ENCODE data around the gene ARGFX. TPM values are rescaled to one million over a fixed set of nuclear protein-coding genes. Genes with fewer than 3 reads are reported as not detected.
"Not testable (repeated sequence)": the region's sequence is repeated elsewhere in the genome, so short reads cannot be mapped to it uniquely, and the experiment has no call there.

The ARGFX gene
- total RNA-seq, 1 donor from 2014 or later, result not detected

- intact Hi-C loops (cut with micrococcal nuclease), result no loop called here
Observed at GRCh38 chr3:121598564-121598963, 30.8 kb downstream of the ARGFX start.

GRCh38 chr3:121599900-121600299 lies 32.2 kb downstream of the ARGFX start:
- intact Hi-C loops (cut with micrococcal nuclease), result not testable (repeated sequence)

GRCh38 chr3:121601212-121601812 lies 33.6 kb downstream of the ARGFX start:
- intact Hi-C loops (cut with micrococcal nuclease), result no loop called here

GRCh38 chr3:121604759-121605158 lies 37.0 kb downstream of the ARGFX start:
- intact Hi-C loops (cut with micrococcal nuclease), result no loop called here

GRCh38 chr3:121606106-121606505 lies 38.4 kb downstream of the ARGFX start:
- intact Hi-C loops (cut with micrococcal nuclease), result no loop called here

Other genes with a start within 250 kb of the ARGFX start
- 37.1 and 37.7 TPM in 2 replicates for gene POLQ, start 22.0 kb upstream of the ARGFX start, total RNA-seq
- not detected in 2 replicates for gene FBXO40, start 25.4 kb downstream of the ARGFX start, total RNA-seq
- 336 and 340 TPM in 2 replicates for gene HCLS1, start 93.0 kb downstream of the ARGFX start, total RNA-seq
- 33.2 and 34.5 TPM in 2 replicates for gene GOLGB1, start 181.8 kb downstream of the ARGFX start, total RNA-seq

Measured in T-helper 2 cell treated with Interferon-gamma antibody and Interleukin-4, amounts not matched to agents 100 ng/mL and 5 ng/mL, for 36 hours (primary cell).